ENCODE measurements around the gene PDE8A.

PDE8A gene, protein sequence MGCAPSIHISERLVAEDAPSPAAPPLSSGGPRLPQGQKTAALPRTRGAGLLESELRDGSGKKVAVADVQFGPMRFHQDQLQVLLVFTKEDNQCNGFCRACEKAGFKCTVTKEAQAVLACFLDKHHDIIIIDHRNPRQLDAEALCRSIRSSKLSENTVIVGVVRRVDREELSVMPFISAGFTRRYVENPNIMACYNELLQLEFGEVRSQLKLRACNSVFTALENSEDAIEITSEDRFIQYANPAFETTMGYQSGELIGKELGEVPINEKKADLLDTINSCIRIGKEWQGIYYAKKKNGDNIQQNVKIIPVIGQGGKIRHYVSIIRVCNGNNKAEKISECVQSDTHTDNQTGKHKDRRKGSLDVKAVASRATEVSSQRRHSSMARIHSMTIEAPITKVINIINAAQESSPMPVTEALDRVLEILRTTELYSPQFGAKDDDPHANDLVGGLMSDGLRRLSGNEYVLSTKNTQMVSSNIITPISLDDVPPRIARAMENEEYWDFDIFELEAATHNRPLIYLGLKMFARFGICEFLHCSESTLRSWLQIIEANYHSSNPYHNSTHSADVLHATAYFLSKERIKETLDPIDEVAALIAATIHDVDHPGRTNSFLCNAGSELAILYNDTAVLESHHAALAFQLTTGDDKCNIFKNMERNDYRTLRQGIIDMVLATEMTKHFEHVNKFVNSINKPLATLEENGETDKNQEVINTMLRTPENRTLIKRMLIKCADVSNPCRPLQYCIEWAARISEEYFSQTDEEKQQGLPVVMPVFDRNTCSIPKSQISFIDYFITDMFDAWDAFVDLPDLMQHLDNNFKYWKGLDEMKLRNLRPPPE

GRCh38 chr15:84981711-84982300 is at the start of gene PDE8A:
PDE8A (plus strand) TSS chr15:84981856; CDS start chr15:84982163, 307 bp downstream.
- DNase-seq, result peak; percentile 54

- DNase-seq, result no peak
Observed at GRCh38 chr15:84934942-84935729, 46.5 kb upstream of the PDE8A start.

GRCh38 chr15:84937144-84937543 is 44.5 kb upstream of the PDE8A start:
- peak; percentile 72 for DNase-seq

DNA sequence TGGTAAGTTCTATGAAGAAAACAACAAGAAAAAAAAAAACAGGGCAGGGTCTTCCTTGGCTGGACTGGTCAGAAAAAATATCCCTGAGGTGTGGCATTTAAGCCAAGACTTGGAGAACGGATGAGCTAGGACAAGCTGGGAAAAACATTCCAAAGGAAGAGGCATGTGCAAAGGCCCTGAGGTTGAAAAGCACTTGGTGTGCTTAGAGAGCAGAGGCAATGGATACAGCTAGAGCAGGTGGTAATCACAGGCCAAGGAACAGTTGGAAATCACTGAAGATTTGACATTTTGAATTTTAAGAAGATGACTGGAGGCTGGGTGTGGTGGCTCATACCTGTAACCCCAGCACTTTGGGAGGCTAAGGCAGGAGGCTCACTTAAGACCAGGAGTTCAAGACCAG is 42.9 kb upstream of the PDE8A start:
- DNase-seq, result no peak

DNA sequence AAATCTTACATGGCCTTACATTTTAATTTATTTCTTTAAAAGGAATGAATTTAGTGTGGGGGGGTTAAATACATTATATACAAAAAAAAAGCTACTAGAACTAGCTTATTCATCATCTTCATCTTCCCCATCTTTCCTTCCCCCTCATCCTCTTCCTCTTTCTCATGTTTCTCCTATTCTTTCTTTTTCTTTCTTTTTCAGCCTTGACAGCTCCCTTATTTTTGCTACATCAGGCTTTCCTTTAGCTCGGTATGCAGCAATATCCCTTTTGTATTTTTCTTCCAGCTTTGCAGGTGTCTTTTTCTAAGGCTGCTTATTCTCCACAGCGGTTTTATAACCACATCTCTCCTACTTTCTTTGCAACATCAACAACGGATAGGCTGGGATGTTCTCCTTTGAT is 41.3 kb upstream of the PDE8A start:
- no peak for DNase-seq

DNA sequence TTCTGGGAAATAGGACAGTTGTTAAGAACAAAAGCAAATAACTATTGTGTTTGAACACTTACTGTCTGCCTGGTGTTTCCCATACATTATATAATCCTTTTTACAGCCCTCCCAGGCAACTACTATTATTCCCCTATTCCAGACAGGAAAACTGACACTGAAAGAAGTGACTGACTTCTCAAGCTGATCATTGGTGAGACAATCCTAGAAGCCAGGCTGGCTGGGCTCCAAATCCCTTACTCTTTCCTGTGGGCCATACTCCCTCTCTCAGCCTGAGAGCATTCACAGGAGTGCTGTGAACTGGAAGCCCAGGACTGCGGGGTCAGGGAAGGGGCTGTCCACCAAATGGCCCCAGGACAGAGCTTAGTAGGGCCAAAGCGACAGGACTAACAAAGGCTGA is 39.2 kb upstream of the PDE8A start:
- DNase-seq, result no peak

- DNase-seq, result no peak
Observed at GRCh38 chr15:84944311-84944710, 37.3 kb upstream of the PDE8A start.

DNA sequence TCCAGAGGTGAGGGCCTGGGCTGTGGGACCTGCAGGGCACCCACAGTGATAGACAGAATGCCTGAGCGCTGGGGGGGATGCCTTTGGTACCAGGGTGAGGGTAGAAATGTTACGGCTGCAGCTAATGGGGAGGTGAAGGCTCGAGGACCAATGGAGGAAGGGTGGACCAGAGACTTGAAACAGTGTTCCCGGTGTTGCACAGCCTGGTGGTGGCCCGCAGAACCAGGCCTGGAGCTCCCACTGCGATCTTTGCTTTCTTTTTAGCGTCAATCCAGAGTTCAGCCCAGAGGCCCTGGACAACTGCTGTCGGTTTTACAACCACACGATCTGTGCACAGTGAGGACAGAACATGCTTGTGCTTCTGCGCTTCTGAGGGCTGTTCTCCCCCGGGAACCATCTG is 36.8 kb upstream of the PDE8A start:
- DNase-seq, result no peak

DNA sequence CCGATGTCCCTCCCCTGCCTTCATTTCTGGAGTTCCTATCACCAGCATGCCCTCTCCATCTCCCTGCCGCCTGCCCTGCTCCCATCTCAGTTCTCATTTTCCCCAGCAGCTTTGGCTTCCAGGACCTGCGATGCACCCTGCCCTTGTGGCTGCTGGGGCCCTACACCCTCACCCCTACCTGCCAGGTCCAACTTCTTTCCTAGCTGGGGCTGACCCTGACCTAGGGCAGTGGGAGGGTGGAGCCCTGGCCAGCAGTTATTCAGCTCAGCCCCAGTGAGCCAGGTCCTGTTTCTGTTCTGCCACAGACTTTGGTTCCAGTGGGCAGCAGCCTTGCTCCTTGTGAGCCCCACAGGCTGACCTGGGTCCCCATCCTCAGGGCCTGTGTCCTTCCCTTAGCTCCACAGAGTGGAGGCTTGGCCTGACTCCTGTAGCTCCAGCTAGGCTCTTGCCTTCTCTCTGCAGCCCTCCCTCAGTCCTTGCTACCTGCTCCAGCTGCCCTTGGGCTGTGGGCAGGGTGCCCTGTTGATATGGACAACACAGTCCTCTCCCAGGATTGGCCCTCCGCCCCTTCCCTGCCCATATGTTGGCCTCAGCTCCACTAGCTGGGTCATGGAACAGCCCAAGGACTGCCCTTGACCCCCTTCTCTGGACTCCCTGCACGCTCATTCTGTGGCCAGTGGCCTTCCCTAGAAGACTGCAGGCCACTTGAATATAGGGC is 34.7 kb upstream of the PDE8A start:
- DNase-seq, result no peak

GRCh38 chr15:84947947-84948830 is 33.5 kb upstream of the PDE8A start:
- DNase-seq, result no peak

DNA sequence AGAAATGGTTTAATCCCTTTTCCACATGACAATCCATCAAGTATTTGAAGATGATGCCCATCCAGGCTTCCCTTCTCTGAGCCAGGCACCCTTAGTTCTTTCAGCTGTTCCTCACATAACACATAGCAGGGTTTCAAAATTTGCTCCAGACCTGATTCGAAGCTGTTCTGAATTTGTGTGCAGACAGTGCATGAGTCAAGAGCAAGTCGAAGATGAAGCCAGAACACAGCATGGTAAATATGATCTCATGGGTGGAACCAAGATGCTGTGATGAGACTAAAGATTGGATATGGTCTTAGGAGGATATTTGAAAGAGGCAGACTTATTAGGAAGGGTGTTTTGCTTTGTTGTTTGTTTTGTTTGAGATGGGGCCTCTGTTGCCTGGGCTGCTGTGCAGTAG is 32.6 kb upstream of the PDE8A start:
- no peak for DNase-seq

DNA sequence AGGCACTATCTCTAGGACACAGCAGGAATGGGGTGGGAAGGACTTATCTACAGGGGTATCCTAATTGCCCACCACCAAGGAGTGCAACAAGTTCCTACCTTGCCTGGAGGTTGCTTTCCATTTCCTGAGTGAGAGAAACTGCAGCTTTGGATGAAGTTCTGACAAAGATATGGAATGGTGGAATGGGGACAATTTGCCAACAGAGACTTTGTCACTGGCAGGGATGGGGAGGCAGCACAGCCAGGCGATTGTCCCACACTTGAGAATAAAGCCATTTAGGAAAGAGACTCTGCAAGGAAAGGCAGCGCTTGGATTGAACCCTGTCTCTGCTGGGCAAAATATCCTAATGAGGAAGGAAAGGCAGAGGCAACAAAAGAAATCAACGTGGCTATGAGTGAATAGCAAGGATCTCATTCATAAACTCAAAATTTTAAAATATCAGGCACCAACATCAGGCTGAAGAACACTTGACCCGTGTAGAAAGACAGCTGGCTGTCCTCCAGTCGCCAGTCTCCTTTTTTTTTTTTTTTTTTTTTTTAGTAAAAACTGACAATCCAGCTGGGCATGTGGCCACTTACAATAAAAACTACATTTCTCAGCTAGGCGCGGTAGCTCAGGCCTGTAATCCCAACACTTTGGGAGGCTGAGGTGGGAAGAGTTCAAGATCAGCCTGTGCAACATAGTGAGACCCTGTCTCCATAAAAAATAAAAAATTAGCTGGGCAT is 31.6 kb upstream of the PDE8A start:
- no peak for DNase-seq

DNA sequence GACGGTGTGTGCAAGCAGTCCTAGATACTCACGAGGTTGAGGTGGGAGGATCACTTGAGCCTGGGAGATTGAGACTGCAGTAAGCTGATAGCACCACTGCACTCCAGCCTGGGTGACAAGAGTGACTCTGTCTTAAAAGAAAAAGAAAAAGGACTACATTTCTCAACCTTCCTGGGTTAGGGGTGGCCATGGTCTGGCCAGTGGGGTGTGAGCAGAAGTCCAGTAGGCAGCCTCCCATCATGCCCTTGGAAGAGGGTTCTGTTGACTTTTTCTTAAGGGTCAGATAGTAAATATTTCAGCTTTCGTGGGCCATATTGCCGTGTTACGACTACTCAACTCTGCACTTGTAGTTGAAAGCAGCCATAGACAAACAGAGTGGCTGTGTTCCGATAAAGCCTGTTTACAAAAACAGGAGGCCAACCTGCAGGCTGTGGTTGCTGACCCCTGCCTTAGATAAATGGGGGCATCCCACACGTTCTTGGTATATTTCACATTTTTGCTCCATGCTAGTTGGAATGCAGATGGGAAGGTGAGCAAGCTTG is 31.0 kb upstream of the PDE8A start:
- no peak for DNase-seq

DNA sequence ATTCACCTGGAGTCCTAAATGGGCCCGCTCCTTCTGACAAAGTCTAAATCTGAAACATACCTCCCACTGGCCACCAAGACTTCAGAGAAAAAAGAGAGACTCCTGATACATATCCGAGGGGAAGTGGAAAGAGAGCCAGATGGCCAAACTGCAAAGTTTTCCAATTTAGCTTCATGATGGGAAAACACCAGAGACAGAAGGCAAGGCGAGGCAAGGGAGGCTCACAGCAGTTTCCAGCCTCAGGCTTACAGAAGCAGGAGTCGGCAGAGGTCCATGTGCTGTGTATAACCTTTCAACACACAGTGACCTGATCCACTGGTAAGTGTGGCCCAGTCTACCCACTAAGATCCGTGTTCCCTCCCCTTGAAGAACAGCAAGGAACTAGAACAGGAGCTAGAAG is 29.9 kb upstream of the PDE8A start:
- DNase-seq, result no peak

GRCh38 chr15:84953136-84953535 is 28.5 kb upstream of the PDE8A start:
- DNase-seq, result no peak

DNA sequence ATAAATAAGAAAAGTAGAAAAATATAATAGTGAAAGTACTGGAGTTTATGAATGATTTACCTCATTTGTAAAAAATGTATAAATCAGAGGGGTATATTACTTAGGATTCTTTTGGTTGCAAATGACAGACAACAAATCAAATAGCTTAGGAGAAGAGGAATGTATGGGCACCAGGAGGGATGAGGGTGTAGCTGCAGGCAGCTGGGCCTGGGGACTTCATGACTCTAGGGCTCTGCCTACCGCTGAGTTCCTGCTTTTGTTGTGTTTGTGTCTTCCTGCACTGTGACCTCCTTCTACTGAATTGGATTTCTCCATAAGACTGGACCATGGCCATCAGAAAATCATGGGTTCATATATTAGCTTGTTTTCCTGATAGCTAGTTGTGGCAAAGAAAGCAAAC is 27.9 kb upstream of the PDE8A start:
- no peak for DNase-seq

DNA sequence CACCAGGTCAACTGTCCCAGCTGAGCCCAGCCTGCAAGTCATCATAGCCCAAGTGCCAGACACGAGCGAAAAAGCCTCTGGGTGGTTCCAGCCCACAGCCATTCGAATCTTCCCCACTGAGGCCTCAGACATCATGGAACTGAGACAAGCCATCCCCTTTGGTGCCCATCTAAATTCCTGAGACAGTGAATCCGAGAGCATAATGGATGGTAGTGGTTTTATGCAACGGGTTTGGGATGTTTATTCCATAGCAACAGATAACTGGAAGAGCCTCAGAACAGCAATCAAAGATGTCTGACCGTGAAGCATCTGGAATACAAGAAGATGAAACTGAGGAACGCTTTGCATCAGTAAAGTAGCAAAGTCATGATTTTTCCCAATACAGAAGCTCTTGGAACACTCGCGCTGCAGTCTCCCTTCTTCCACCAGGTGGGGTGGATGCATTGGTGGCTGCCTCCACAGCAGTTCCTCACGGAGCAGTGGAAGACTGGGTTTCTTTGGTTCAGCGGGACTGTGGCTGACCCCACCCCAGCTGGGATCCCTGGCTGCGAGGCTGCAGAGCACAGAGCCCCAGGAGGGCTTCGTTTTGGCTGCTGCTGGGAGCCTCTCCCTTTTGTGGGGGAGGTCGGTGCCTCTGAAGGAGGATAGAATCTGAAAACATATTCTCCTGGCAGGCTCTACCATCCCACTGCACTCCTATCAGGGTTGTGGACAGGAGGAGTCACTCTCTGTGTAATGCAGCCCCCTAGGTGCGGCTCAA is 26.4 kb upstream of the PDE8A start:
- peak; percentile 60 for DNase-seq

GRCh38 chr15:84956199-84956598 is 25.5 kb upstream of the PDE8A start:
- no peak for DNase-seq

- DNase-seq, result no peak
Observed at GRCh38 chr15:84960391-84961113, 21.1 kb upstream of the PDE8A start.
